ENCODE results near the gene RPL36. TPM values are rescaled to one million over a fixed set of nuclear protein-coding genes. Genes with fewer than 3 reads are reported as not detected.

RPL36 gene
- polyA plus RNA-seq, 1 of the 3 experiments (the other 2 are of a cell fraction): 1,383 TPM

DNA sequence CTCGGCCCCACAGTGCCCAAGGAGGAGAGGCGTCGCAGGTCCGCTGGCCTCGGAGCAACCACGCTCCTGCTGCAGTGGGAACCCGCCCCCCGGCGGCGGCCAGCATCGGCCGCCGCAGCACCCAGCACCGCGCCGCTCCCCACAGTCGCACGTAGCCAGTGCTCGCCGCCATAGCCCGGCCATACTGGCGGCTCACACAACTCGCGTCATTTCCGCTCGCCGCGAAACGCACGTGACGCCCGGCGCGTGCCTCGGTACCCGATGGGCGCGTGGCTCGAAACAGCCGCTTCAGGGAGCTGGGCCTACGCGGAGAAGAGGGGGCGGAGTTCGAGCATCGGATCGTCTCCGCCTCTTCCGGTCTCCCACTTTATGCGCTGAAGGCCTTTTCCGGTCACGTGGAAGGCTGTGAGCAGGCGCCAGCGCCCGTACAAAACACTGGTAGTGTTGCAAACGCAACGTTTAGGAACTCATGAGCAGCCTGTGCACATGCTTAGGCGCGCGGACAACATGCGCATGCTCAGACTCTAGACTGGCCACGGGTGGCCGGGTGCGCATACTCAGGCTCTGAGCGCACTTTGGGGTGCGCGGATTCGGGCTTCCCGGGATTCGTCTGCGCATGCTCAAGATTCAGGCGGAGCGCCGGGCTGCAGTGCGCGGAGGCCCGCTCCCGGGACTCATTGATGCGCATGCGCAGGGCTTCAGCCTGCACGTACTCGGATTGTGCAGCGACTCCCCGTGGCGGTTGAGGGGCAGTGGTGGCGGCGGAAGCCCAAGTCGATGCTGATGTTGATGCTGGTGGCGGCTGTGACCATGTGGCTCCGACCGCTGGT is 30.1 kb downstream of the RPL36 start, which contains the start of the genes CATSPERD and LONP1:
CATSPERD (plus strand) TSS at position 677 of the 830 bp plus-strand sequence; CDS start at position 778, 101 bp downstream.
LONP1 (minus strand) TSS at position 186 of the 830 bp plus-strand sequence; CDS start at position 172, 14 bp downstream.
- Histone ChIP-seq H3K36me3 (replicated peaks in 1 of 2; ENCODE audit: control insufficient read depth in 1 of 2, insufficient read depth in 2 of 2, low read length in 1 of 2) (peaks cover 0 to 5% of the 10 kb centered on the region in 2 experiments), H3K4me3 (ENCODE audit: low read depth in 2 of 2, low read length in 1 of 2) (peak within 1 kb of the TSS; percentile 84 to 95), H3K27ac (ENCODE audit: low read depth in 2 of 2, low read length in 1 of 2) (peak within 1 kb of the TSS; percentile 90 to 97), H3K79me2 (ENCODE audit: insufficient read depth) (peaks cover 46% of the 10 kb centered on the region), H4K20me1 (ENCODE audit: insufficient read depth) (peaks cover 18% of the 10 kb centered on the region), H2AFZ (ENCODE audit: low read depth) (peak within 1 kb of the TSS; percentile 84), H3K9me2 (no peaks in the 10 kb centered on the region), H3K9me3 (no peaks in the 10 kb centered on the region), H3K27me3 (ENCODE audit: insufficient read depth) (no peaks in the 10 kb centered on the region; the same call in 1 of the 2 replicates), H3K9ac (peak within 1 kb of the TSS; percentile 96), H3K4me2 (peak within 1 kb of the TSS; percentile 100), H3K4me1 (ENCODE audit: control insufficient read depth in 1 of 2, insufficient read depth in 2 of 2, low read depth in 1 of 2, low read length in 1 of 2) (peaks cover 10 to 13% of the 10 kb centered on the region in 2 experiments; a peak in 3 of 4 replicates), H3F3A (replicated peaks; ENCODE audit: insufficient read depth) (peaks cover 16% of the 10 kb centered on the region)
- ChIA-PET POLR2A (interaction anchor here (0.6 to 1.7 kb wide), 10 partner anchors 9 to 97 kb away, joined by 3 to 10 read pairs (median 4); partner anchors contain the start of genes DUS3L, RPL36 and SAFB), CTCF (interaction anchor here (0.7 to 4.1 kb wide), 13 partner anchors 11 to 100 kb away, joined by 3 to 31 read pairs (median 4); partner anchors contain the start of gene RPL36)
- WGBS (ENCODE audit: low lambda C conversion rate): 0% methylated on average over 4 of the region's 90 CpGs
- TF ChIP-seq, protein P1, sequence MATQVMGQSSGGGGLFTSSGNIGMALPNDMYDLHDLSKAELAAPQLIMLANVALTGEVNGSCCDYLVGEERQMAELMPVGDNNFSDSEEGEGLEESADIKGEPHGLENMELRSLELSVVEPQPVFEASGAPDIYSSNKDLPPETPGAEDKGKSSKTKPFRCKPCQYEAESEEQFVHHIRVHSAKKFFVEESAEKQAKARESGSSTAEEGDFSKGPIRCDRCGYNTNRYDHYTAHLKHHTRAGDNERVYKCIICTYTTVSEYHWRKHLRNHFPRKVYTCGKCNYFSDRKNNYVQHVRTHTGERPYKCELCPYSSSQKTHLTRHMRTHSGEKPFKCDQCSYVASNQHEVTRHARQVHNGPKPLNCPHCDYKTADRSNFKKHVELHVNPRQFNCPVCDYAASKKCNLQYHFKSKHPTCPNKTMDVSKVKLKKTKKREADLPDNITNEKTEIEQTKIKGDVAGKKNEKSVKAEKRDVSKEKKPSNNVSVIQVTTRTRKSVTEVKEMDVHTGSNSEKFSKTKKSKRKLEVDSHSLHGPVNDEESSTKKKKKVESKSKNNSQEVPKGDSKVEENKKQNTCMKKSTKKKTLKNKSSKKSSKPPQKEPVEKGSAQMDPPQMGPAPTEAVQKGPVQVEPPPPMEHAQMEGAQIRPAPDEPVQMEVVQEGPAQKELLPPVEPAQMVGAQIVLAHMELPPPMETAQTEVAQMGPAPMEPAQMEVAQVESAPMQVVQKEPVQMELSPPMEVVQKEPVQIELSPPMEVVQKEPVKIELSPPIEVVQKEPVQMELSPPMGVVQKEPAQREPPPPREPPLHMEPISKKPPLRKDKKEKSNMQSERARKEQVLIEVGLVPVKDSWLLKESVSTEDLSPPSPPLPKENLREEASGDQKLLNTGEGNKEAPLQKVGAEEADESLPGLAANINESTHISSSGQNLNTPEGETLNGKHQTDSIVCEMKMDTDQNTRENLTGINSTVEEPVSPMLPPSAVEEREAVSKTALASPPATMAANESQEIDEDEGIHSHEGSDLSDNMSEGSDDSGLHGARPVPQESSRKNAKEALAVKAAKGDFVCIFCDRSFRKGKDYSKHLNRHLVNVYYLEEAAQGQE (IDR thresholded peaks at IDR 0.05; ENCODE audit: low read depth, low read length): peak; percentile 25; the same call in 1 of the 2 replicates
- no peak for TF ChIP-seq RXRA (IDR thresholded peaks at IDR 0.05; ENCODE audit: borderline replicate concordance, low read depth)
- TF ChIP-seq CHD2 (IDR thresholded peaks at IDR 0.05; ENCODE audit: low read length, partially characterized antibody): peak; percentile 72
- TF ChIP-seq, protein P2, sequence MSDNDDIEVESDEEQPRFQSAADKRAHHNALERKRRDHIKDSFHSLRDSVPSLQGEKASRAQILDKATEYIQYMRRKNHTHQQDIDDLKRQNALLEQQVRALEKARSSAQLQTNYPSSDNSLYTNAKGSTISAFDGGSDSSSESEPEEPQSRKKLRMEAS (IDR thresholded peaks at IDR 0.05; ENCODE audit: low read depth): peak; percentile 99
- TF ChIP-seq, protein P3, sequence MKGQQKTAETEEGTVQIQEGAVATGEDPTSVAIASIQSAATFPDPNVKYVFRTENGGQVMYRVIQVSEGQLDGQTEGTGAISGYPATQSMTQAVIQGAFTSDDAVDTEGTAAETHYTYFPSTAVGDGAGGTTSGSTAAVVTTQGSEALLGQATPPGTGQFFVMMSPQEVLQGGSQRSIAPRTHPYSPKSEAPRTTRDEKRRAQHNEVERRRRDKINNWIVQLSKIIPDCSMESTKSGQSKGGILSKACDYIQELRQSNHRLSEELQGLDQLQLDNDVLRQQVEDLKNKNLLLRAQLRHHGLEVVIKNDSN (IDR thresholded peaks at IDR 0.05; ENCODE audit: borderline replicate concordance, low read depth): peak; percentile 96
- peak; percentile 99 for TF ChIP-seq MXI1 (IDR thresholded peaks at IDR 0.05; ENCODE audit: low read depth, low read length)
- peak; percentile 92 for TF ChIP-seq TAF1 (IDR thresholded peaks at IDR 0.05; ENCODE audit: borderline replicate concordance, low read depth, low read length)
- TF ChIP-seq, protein P4, sequence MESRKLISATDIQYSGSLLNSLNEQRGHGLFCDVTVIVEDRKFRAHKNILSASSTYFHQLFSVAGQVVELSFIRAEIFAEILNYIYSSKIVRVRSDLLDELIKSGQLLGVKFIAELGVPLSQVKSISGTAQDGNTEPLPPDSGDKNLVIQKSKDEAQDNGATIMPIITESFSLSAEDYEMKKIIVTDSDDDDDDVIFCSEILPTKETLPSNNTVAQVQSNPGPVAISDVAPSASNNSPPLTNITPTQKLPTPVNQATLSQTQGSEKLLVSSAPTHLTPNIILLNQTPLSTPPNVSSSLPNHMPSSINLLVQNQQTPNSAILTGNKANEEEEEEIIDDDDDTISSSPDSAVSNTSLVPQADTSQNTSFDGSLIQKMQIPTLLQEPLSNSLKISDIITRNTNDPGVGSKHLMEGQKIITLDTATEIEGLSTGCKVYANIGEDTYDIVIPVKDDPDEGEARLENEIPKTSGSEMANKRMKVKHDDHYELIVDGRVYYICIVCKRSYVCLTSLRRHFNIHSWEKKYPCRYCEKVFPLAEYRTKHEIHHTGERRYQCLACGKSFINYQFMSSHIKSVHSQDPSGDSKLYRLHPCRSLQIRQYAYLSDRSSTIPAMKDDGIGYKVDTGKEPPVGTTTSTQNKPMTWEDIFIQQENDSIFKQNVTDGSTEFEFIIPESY (IDR thresholded peaks at IDR 0.05; ENCODE audit: borderline replicate concordance, low read depth): peak; percentile 47; the same call in 1 of the 2 replicates
- TF ChIP-seq ELF1 (IDR thresholded peaks at IDR 0.05): peak; percentile 76
- no peak for TF ChIP-seq JUND (IDR thresholded peaks at IDR 0.05)
- peak; percentile 88 for TF ChIP-seq GABPA (IDR thresholded peaks at IDR 0.05; ENCODE audit: low read depth)
- peak; percentile 38; the same call in 1 of the 2 replicates for TF ChIP-seq TCF12 (IDR thresholded peaks at IDR 0.05)
- TF ChIP-seq MEF2A (IDR thresholded peaks at IDR 0.05; ENCODE audit: borderline replicate concordance, low read depth): no peak
- no peak for TF ChIP-seq FOSL2 (IDR thresholded peaks at IDR 0.05; ENCODE audit: borderline replicate concordance, low read depth)
- no peak for TF ChIP-seq FOXM1 (IDR thresholded peaks at IDR 0.05; ENCODE audit: low read depth)
- TF ChIP-seq SMC3 (IDR thresholded peaks at IDR 0.05; ENCODE audit: low read depth, low read length): peak; percentile 38
- TF ChIP-seq, protein P5, sequence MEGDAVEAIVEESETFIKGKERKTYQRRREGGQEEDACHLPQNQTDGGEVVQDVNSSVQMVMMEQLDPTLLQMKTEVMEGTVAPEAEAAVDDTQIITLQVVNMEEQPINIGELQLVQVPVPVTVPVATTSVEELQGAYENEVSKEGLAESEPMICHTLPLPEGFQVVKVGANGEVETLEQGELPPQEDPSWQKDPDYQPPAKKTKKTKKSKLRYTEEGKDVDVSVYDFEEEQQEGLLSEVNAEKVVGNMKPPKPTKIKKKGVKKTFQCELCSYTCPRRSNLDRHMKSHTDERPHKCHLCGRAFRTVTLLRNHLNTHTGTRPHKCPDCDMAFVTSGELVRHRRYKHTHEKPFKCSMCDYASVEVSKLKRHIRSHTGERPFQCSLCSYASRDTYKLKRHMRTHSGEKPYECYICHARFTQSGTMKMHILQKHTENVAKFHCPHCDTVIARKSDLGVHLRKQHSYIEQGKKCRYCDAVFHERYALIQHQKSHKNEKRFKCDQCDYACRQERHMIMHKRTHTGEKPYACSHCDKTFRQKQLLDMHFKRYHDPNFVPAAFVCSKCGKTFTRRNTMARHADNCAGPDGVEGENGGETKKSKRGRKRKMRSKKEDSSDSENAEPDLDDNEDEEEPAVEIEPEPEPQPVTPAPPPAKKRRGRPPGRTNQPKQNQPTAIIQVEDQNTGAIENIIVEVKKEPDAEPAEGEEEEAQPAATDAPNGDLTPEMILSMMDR (IDR thresholded peaks at IDR 0.05): peak; percentile 84
- TF ChIP-seq RAD21 (IDR thresholded peaks at IDR 0.05; ENCODE audit: low read length): peak; percentile 41
- peak; percentile 96 for TF ChIP-seq SIN3A (IDR thresholded peaks at IDR 0.05; ENCODE audit: borderline replicate concordance, low read depth, low read length)
- peak; percentile 87 for TF ChIP-seq POLR2AphosphoS5 (IDR thresholded peaks at IDR 0.05; ENCODE audit: low read depth, low read length)
- TF ChIP-seq, protein P6, sequence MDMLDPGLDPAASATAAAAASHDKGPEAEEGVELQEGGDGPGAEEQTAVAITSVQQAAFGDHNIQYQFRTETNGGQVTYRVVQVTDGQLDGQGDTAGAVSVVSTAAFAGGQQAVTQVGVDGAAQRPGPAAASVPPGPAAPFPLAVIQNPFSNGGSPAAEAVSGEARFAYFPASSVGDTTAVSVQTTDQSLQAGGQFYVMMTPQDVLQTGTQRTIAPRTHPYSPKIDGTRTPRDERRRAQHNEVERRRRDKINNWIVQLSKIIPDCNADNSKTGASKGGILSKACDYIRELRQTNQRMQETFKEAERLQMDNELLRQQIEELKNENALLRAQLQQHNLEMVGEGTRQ (IDR thresholded peaks at IDR 0.05; ENCODE audit: borderline replicate concordance, low read depth, low read length): peak; percentile 92
- peak; percentile 99 for TF ChIP-seq NRF1 (IDR thresholded peaks at IDR 0.05; ENCODE audit: low read depth, low read length)
- TF ChIP-seq YY1 (IDR thresholded peaks at IDR 0.05; ENCODE audit: low read depth): peak; percentile 96
- DNase-seq: peak; percentile 99
